Ectodermal cell (in vitro differentiated cells): ENCODE results near the gene RIOK3.

ENCODE experiments used
- H3K27ac ChIP-seq: 2 replicates; pipeline ENCODE4 v1.7.0; 2013; ENCODE audit warnings: mild to moderate bottlenecking, low read depth, low read length; ENCODE audit not compliant: insufficient read depth, poor library complexity, severe bottlenecking
- H3K27me3 ChIP-seq: 2 replicates; pipeline ENCODE4 v1.7.0; 2013; ENCODE audit warnings: mild to moderate bottlenecking, low read length; ENCODE audit not compliant: insufficient read depth, control insufficient read depth, poor library complexity, severe bottlenecking
- H3K36me3 ChIP-seq: one replicate; pipeline ENCODE4 v1.7.0; 2013; ENCODE audit warnings: low read length; ENCODE audit not compliant: control insufficient read depth, insufficient read depth
- H3K4me1 ChIP-seq: one replicate; pipeline ENCODE4 v1.7.0; 2013; ENCODE audit warnings: low read length; ENCODE audit not compliant: control insufficient read depth, insufficient read depth
- H3K4me3 ChIP-seq: 2 replicates; pipeline ENCODE4 v1.7.0; 2013; ENCODE audit warnings: low read depth, low read length, control low read depth; ENCODE audit not compliant: insufficient read depth
- H3K9me3 ChIP-seq: 2 replicates; pipeline ENCODE4 v1.7.0; 2013; ENCODE audit warnings: mild to moderate bottlenecking, low read length, moderate library complexity; ENCODE audit not compliant: control insufficient read depth
- WGBS, 2 experiments: methylation state at CpG; one replicate each; pipeline ENCODE4 v1.1.7; 2013; ENCODE audit warnings: missing lambda C conversion rate in 2 of 2; 5-methylcytosine and 5-hydroxymethylcytosine counted together

Gene RIOK3

GRCh38 chr18:23494992-23495391, 41.9 kb downstream of the RIOK3 start:
- no peak overlapping the region for H3K4me3 ChIP-seq
- 42 to 55% methylated on average over 1 of the region's 1 CpG for whole genome bisulfite sequencing, 2 experiments
- H3K27ac ChIP-seq: no peak overlapping the region
- H3K4me1 ChIP-seq: peaks cover 5% of the 10 kb centered on the region
- H3K27me3 ChIP-seq: no peaks in the 10 kb centered on the region
- no peaks in the 10 kb centered on the region for H3K9me3 ChIP-seq
- no peaks in the 10 kb centered on the region for H3K36me3 ChIP-seq

- peaks cover 5% of the 10 kb centered on the region for H3K4me1 ChIP-seq
- no peaks in the 10 kb centered on the region for H3K9me3 ChIP-seq
- H3K27me3 ChIP-seq: no peaks in the 10 kb centered on the region
- H3K27ac ChIP-seq: no peak overlapping the region
- no peaks in the 10 kb centered on the region for H3K36me3 ChIP-seq
- no peak overlapping the region for H3K4me3 ChIP-seq
- 92 to 93% methylated on average over 12 of the region's 12 CpGs for WGBS, 2 experiments
Observed at GRCh38 chr18:23495723-23496440, 42.8 kb downstream of the RIOK3 start.

- Histone ChIP-seq H3K27ac (no peak overlapping the region), H3K36me3 (no peaks in the 10 kb centered on the region), H3K4me1 (peaks cover 5% of the 10 kb centered on the region), H3K9me3 (no peaks in the 10 kb centered on the region), H3K27me3 (peaks cover 15% of the 10 kb centered on the region), H3K4me3 (no peak overlapping the region)
- WGBS, 2 experiments: 100% methylated on average over 1 to 2 of the region's 2 CpGs
Observed at GRCh38 chr18:23498117-23498516, 45.0 kb downstream of the RIOK3 start.

GRCh38 chr18:23498877-23499276, 45.8 kb downstream of the RIOK3 start:
- peaks cover 5% of the 10 kb centered on the region for H3K4me1 ChIP-seq
- 26 to 28% methylated on average over 5 of the region's 5 CpGs for WGBS, 2 experiments
- H3K36me3 ChIP-seq: no peaks in the 10 kb centered on the region
- no peaks in the 10 kb centered on the region for H3K9me3 ChIP-seq
- peaks cover 20% of the 10 kb centered on the region for H3K27me3 ChIP-seq
- no peak overlapping the region for H3K27ac ChIP-seq
- no peak overlapping the region for H3K4me3 ChIP-seq

GRCh38 chr18:23499291-23499781, 46.2 kb downstream of the RIOK3 start:
- H3K4me3 ChIP-seq: no peak overlapping the region
- peaks cover 5% of the 10 kb centered on the region for H3K4me1 ChIP-seq
- H3K27ac ChIP-seq: no peak overlapping the region
- WGBS, 2 experiments: 68% methylated on average over 11 of the region's 11 CpGs
- H3K9me3 ChIP-seq: no peaks in the 10 kb centered on the region
- no peaks in the 10 kb centered on the region for H3K36me3 ChIP-seq
- H3K27me3 ChIP-seq: peaks cover 25% of the 10 kb centered on the region

- H3K27me3 ChIP-seq: peaks cover 34% of the 10 kb centered on the region
- H3K36me3 ChIP-seq: no peaks in the 10 kb centered on the region
- WGBS, 2 experiments: 91% methylated on average over 6 of the region's 6 CpGs
- H3K27ac ChIP-seq: no peak overlapping the region
- H3K4me1 ChIP-seq: no peaks in the 10 kb centered on the region
- H3K4me3 ChIP-seq: no peak overlapping the region
- H3K9me3 ChIP-seq: no peaks in the 10 kb centered on the region
Observed at GRCh38 chr18:23501626-23502025, 48.5 kb downstream of the RIOK3 start.

- H3K4me3 ChIP-seq: peak overlapping the region; percentile 80
- H3K27ac ChIP-seq: peak overlapping the region; percentile 47
- no peaks in the 10 kb centered on the region for H3K9me3 ChIP-seq
- no peaks in the 10 kb centered on the region for H3K4me1 ChIP-seq
- 32 to 34% methylated on average over 6 of the region's 6 CpGs for WGBS, 2 experiments
- no peaks in the 10 kb centered on the region for H3K36me3 ChIP-seq
- H3K27me3 ChIP-seq: peaks cover 34% of the 10 kb centered on the region
Observed at GRCh38 chr18:23502516-23503037, 49.5 kb downstream of the RIOK3 start.

- WGBS, 2 experiments: 0% methylated on average over 110 of the region's 110 CpGs
Observed at GRCh38 chr18:23503038-23503962, 50.2 kb downstream of the RIOK3 start, which contains the start of gene RMC1. TSS of gene RMC1 (plus strand) at chr18:23503511. CDS start at chr18:23503619, 108 bp downstream.

GRCh38 chr18:23503963-23504344, 50.9 kb downstream of the RIOK3 start:
- H3K4me3 ChIP-seq: peak overlapping the region; percentile 80
- no peaks in the 10 kb centered on the region for H3K4me1 ChIP-seq
- 10 to 11% methylated on average over 21 of the region's 21 CpGs for WGBS, 2 experiments
- no peak overlapping the region for H3K27ac ChIP-seq
- H3K36me3 ChIP-seq: no peaks in the 10 kb centered on the region
- no peaks in the 10 kb centered on the region for H3K9me3 ChIP-seq
- H3K27me3 ChIP-seq: peaks cover 34% of the 10 kb centered on the region

More at GRCh38 chr18:23503038-23503962, 50.2 kb downstream of the RIOK3 start, which contains the start of gene RMC1:
- peak within 1 kb of the TSS; percentile 47 for H3K27ac ChIP-seq
- H3K9me3 ChIP-seq: no peaks in the 10 kb centered on the region
- peaks cover 34% of the 10 kb centered on the region for H3K27me3 ChIP-seq
- H3K4me3 ChIP-seq: peak within 1 kb of the TSS; percentile 80
- H3K36me3 ChIP-seq: no peaks in the 10 kb centered on the region
- no peaks in the 10 kb centered on the region for H3K4me1 ChIP-seq

GRCh38 chr18:23504720-23505119, 51.6 kb downstream of the RIOK3 start:
- Histone ChIP-seq H3K9me3 (no peaks in the 10 kb centered on the region), H3K27me3 (peaks cover 34% of the 10 kb centered on the region), H3K36me3 (no peaks in the 10 kb centered on the region), H3K27ac (no peak overlapping the region), H3K4me1 (no peaks in the 10 kb centered on the region), H3K4me3 (no peak overlapping the region)
- WGBS, 2 experiments: 87 to 94% methylated on average over 3 of the region's 3 CpGs
